A172 (cell line): ENCODE data around the gene TBC1D14. TPM values are rescaled to one million over a fixed set of nuclear protein-coding genes. Genes with fewer than 3 reads are reported as not detected.
A peak's percentile ranks its signal among the peaks of the same experiment; 100 is the strongest.
"Not testable (repeated sequence)": the region's sequence is repeated elsewhere in the genome, so short reads cannot be mapped to it uniquely, and the experiment has no call there.

Experiments
- DNase-seq: peaks from one replicate; pipeline ENCODE4 v3.0.0-alpha.2; 2015; ENCODE audit warnings: low spot score
- total RNA-seq: library from RNA; depleted of rRNA; stranded (reverse); fragments of >200 nt; shearing (Covaris generic); gene quantifications from 2 replicates; pipeline ENCODE4 v1.2.3, GENCODE V29; 2014

The TBC1D14 gene
- total RNA-seq, 1 experiment from 2014 or later = 59.1 TPM

GRCh38 chr4:6890358-6890757, 19.3 kb upstream of the TBC1D14 start:
- DNase-seq = no peak

DNA sequence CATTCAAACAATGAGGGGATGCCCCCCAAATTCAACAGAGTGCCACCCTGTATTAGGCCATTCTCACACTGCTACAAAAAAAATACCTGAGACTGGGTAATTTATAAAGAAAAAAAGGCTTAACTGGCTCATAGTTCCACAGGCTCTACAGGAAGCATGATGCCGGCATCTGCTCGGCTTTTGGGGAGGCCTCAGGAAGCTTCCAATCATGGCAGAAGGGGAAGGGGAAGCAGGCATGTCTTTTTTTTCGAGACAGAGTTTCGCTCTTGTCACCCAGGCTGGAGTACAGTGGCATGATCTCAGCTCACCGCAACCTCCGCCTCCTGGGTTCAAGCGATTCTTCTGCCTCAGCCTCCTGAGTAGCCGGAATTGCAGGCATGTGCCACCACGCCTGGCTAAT, 18.7 kb upstream of the TBC1D14 start:
- not testable (repeated sequence) for DNase-seq

DNA sequence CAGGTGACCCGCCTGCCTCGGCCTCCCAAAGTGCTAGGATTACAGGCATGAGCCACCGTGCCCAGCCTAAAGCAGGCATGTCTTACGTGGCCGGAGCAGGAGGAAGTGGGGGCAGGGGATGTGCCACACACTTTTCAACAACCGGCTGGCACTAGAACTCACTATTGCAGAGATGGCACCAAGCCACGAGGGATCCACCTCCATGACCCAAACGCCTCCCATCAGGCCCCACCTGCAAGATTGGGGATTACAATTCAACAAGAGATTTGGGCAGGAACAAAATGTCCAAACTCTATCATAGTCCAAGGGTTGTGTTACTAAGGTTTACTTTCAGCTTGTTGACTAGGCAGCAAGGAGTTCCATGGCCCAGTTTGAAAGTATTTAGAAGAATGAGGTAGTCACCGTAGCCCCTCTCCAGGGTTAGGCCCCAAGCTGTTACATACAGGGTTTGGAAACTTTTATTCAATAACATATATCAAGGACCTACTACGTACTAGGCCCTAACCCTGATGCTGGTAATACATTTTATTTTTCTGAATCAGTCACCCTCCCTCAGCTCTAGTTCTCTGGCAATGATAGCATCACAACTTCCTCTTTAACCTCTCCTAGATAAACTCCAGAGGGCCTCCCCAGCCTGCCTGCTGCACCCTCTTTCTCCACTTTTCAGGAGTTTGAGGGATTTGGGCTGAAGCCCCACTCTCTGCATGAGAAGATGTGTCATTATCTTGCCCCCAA, 18.0 kb upstream of the TBC1D14 start:
- no peak for DNase-seq

DNA sequence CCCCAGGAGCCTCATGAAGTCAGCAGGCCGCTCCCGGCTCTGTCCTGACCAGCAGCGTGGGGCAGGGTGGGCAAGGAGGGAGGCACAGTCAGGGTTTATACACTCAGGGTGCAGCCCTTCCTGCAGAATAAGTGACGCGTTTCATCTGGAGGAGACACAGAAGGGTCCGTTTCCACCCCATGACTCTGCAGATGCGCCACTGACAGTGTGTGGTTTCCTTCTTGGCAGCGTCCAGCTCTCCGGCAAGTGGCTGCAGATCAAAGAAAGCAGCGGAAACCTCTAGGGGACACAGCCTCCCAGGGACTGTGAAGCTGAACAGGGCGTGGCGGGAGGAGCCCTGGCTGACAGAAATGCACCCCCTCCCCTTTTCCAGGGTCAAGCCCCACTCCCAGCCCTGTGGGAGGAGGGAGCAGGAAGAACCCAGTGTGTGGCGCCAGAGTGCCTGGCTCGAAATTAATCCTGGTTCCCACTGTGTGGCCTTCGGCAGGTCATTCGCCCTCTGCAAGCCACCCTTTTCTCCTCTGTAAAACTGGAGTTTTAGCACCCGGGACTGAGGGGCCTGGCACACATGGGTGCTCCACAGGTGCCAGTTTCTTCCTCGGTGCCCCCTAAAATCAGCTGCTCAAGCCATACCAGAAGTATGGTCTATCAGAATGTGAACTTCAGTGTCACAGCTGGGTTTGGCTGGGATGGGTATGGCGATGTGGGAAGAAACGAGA, 17.3 kb upstream of the TBC1D14 start:
- DNase-seq = peak; percentile 72

DNA sequence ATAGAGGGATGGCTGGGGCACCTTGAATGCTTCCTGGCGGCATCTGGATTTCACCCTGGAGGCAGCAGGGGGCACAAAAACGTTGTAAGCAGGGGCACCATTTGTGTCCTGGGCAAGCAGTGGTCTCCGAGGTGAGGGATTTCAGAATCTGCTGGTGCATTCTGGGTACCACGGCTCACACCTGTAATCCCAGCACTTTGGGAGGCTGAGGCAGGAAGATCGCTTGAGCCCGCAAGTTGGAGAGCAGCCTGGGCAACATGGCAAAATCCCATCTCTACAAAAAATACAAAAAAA, 16.8 kb upstream of the TBC1D14 start:
- no peak for DNase-seq

DNA sequence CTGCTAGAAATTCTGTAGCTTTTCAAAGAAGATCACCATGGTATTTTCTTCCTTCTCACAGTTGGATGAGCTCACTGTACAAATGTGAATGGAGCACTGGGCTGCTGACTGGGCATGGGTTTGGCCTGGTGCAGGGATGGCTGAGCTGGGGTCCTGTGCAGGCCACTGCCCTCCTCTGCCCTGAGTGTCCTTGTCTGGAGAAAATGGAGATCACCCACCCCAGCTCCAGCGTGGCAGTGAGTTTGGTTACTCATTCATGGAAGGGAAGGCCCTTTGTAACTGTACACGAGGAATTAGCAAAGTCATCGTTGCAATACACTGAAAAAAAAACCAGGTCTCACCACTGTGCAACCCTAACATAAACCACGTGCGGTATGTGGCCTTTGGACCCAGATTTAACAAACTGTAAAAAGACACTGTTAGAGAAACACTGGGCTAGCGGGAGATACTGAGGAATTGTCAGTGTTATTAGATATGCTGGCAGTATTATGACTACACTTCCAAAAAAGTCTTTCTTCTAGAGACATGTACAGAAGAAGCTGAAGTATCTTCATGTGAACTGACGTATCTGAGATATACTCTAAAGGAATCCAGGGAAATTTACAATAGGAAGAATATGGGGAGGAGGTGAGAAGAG, 16.1 kb upstream of the TBC1D14 start:
- no peak for DNase-seq

DNA sequence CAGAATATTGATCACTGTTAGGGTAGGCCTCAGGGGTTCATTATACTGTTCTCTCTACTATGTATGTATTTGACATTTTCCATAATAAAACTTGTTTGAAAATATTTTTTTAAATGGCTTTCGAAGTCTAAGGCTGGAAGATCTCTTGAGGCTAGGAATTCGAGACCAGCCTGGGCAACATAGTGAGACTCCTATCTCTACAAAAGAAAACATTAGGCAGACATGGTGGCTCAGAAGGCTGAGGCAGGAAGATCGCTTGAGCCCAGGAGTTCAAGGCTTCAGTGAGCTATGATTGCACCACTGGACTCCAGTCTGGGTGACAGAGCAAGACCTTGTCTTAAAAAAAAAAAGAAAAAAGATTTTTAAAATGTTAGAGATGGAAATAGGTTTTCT, 15.5 kb upstream of the TBC1D14 start:
- no peak for DNase-seq

GRCh38 chr4:6894528-6895498, 14.8 kb upstream of the TBC1D14 start:
- DNase-seq = no peak

- DNase-seq = no peak
Observed at GRCh38 chr4:6896035-6896434, 13.6 kb upstream of the TBC1D14 start.

GRCh38 chr4:6898763-6899162, 10.9 kb upstream of the TBC1D14 start:
- DNase-seq = no peak

GRCh38 chr4:6900181-6900812, 9.3 kb upstream of the TBC1D14 start:
- DNase-seq = no peak

DNA sequence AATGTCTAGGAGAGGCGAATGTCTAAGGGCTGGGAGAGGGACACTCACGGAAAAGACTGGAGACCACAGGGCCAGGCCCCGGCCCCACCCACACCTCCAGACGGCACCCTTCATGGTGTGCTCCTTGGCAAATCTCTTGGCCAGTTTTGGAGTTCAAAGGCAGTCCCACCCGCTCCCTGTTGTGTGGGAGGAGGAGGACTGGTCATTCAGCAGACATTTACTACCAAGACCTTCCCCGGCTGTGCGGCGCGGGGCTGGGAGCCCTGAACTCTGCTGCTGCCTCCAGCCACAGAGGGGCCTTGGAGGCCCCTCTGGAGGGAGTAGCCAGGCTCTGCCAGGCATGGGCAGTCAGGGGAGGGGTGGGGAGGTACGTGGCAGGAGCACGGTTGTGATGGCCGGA, 8.7 kb upstream of the TBC1D14 start:
- no peak for DNase-seq

DNA sequence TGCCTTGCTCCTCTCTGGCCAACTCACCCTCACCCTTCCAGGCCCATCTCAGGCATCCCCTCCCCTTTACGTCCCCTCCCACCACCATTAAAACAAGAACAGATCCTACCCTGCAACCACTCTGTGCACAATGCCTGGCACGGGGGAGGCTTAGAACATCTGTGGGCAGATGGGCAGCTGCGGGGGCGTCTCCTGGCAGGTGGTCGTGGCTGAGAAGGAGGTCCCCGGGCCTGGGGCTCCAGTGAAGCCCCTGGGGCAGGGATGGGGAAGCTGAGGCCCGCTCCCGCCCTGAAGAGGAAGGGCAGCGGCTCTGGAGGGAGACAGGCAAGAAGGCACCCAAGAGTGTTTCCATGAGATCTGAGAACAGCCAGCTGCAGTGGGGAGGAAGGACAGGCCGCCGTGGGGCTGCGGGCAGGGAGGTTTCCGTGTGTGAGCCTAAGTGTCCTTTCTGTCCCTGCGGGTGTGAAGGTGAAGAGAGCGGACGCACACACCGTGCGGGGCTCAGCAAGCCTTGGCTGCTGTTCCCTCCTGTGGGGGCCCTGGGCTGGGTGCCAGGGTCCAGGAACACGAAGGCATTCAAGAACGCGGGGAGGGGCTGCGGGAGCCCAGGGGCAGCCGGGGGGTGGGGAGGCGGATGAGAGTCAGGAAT, 7.8 kb upstream of the TBC1D14 start:
- no peak for DNase-seq

DNA sequence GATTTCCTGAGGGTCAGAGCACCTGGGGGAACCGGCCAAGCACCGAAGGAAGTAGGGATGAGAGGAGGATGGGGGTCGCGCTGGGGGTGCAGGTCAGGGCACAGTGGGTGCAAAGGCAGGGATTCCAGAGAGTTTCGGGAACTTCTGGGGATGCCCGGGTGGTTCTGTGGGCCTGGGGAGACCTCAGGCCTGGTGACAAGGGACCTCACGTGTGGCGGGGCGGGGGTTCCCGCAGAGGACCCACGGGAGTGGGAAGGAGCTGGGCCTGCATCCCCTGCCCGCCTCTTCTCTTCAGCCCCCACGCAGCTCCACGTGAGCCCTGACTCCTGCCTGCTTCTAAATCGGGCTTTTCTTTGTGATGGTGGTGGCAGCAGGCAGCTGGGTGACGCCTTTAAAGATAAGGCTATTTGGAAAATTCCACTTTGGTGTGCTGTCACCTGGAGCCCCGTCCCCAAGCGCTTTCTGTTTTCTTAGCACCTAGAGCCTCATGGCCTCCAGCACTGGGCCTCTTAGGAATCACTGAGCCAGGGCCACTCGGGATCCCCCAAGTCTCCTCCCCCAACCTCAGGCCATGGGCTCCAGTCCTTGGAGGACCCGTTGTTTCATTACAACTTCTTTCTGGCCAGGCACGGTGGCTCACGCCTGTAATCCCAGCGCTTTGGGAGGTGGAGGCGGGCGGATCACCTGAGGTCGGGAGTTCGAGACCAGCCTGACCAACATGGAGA, 7.1 kb upstream of the TBC1D14 start:
- DNase-seq = no peak

DNA sequence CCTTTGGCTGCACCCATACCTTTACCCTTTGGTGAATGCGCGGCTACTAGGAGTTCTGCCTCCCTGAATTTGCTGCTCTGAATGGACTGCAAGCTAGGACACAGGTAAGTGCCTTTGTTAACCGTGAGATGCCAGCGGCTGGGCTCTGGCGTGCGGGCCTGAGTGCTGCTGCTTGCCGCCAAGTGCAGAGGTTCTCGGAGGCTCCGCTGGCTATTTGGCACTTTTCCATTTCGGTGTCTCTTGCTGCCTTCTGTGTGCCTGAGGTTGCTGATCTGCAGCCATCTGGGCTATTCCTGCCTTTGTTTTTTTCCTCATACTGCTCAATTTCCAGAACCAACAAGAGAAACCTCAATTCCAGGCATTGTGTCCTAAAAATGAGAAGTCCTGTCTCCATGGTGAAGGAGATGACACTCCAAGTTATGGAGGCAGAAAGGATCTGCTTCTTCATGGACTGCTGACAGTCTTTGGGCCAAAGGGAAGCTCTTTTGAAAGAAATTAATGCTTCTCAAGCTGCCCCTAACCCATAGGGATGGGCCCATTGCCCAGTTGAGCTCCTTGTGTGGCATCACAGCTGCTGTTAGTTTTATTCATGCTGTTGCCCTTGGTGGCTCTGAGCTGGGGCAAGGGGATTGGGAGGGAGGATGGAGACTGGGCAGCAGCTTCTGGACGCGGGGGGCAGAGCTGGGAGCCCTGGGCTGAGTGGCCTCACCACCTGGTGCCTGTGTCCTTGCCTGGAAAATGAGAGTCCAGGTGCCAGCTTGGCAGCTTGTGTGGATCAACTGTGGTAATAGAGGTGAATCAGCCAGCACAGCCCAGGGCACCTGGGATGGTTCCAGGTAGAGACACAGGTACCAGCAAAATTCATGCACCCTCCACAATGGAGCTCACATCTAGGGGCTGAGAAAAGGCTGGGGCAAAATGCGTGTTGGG, 3.8 kb upstream of the TBC1D14 start:
- DNase-seq = no peak

DNA sequence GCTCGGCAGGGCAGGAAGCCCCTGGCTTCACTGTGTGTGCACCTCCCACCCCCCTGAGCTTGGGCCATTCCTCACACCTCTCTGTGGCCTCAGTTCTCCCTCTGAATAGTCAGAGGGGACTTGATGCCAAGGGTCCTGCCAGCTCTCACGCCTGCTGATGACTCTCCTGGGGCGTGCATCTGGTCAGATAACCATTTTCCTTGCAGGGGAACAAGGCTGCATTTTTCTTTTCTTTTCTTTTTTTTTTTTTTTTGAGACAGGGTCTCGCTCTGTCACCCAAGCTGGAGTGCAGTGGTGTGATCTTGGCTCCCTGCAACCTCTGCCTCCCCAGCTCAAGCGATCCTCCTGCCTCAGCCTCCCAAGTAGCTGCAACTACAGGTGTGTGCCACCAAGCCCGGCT, 3.1 kb upstream of the TBC1D14 start:
- not testable (repeated sequence) for DNase-seq

- DNase-seq = no peak
Observed at GRCh38 chr4:6907658-6908191, 1.9 kb upstream of the TBC1D14 start.

GRCh38 chr4:6908432-6909112, 1.1 kb upstream of the TBC1D14 start:
- DNase-seq = no peak
